ENCODE results near the gene CHST15. TPM values are rescaled to one million over a fixed set of nuclear protein-coding genes. Genes with fewer than 3 reads are reported as not detected.
"Not testable (repeated sequence)": the region's sequence is repeated elsewhere in the genome, so short reads cannot be mapped to it uniquely, and the experiment has no call there.

The CHST15 gene
- total and polyA plus RNA-seq, 2 of the 13 experiments (the other 11 are each of a cell fraction or from before 2014, with no cell fraction given): 1.4 to 94.7 TPM

- no peak for TF ChIP-seq ZNF646 (CRISPR knock-in tag; IDR thresholded peaks at IDR 0.05)
- TF ChIP-seq CCAR2 (optimal IDR thresholded peaks at IDR 0.05; ENCODE audit: low read depth, low read length): no peak
- TF ChIP-seq KLF9 (CRISPR knock-in tag; IDR thresholded peaks at IDR 0.05; ENCODE audit: low read depth): no peak
- TF ChIP-seq TSC22D2 (CRISPR knock-in tag; IDR thresholded peaks at IDR 0.05; ENCODE audit: borderline replicate concordance): no peak
- no peak for TF ChIP-seq HNF1A (IDR thresholded peaks at IDR 0.05; ENCODE audit: low read depth)
- no peak for TF ChIP-seq HNF1A (CRISPR knock-in tag; IDR thresholded peaks at IDR 0.05; ENCODE audit: borderline replicate concordance)
- TF ChIP-seq DMAP1 (CRISPR knock-in tag; IDR thresholded peaks at IDR 0.05): no peak
- TF ChIP-seq HNRNPUL1 (IDR thresholded peaks at IDR 0.05; ENCODE audit: low read depth, low read length): no peak
- no peak for TF ChIP-seq SP5 (CRISPR knock-in tag; IDR thresholded peaks at IDR 0.05; ENCODE audit: borderline replicate concordance, low read depth)
Observed at GRCh38 chr10:124101351-124101750, 8.0 kb upstream of the CHST15 start (continued).

GRCh38 chr10:124100651-124101050 is 7.3 kb upstream of the CHST15 start:
- H3K36me3 ChIP-seq (replicated peaks in 1 of 2; ENCODE audit: control insufficient read depth in 1 of 2, insufficient read depth in 2 of 2, low read length in 2 of 2); H2AFZ ChIP-seq (ENCODE audit: low read length); H3K4me3 ChIP-seq (replicated peaks in 1 of 3; ENCODE audit: insufficient read depth in 1 of 3, low read depth in 2 of 3, low read length in 3 of 3); CTCF ChIA-PET (ENCODE audit: low intra/inter-chr PET ratio, low total read pairs); H3K79me2 ChIP-seq (ENCODE audit: insufficient read depth, low read length); BruUV-seq (replicated peaks); POLR2A ChIA-PET; H3K9ac ChIP-seq (ENCODE audit: insufficient read depth, low read depth, low read length); in situ Hi-C loops (cut with HindIII; ENCODE audit: extremely low pct_ligation_motif_present, low pct_unique_long_range_greater_than_20kb); H4K20me1 ChIP-seq (ENCODE audit: insufficient read depth, low read length); intact Hi-C loops (cut with micrococcal nuclease; ENCODE audit: unreplicated experiment); H3K4me2 ChIP-seq (ENCODE audit: low read depth, low read length); DNase-seq (ENCODE audit: low spot score); FAIRE-seq; ATAC-seq; H3K27ac ChIP-seq (ENCODE audit: extremely low read length, insufficient read depth, low read length): not testable (repeated sequence)
- WGBS (ENCODE audit: low lambda C conversion rate): 49% methylated on average over 3 of the region's 3 CpGs
- H3K4me1 ChIP-seq (ENCODE audit: insufficient read depth, low read length): peaks cover 48% of the 10 kb centered on the region
- H3K9me3 ChIP-seq (ENCODE audit: low read length): peaks cover 13% of the 10 kb centered on the region
- peaks cover 13 to 83% of the 10 kb centered on the region in 2 experiments for H3K27me3 ChIP-seq (ENCODE audit: control insufficient read depth in 1 of 2, insufficient read depth in 2 of 2, low read length in 2 of 2)

Measured in HepG2 (cell line).